Astrocyte (in vitro differentiated cells and primary cell): ENCODE measurements around the gene MPC1. TPM values are rescaled to one million over a fixed set of nuclear protein-coding genes. Genes with fewer than 3 reads are reported as not detected.

Experiments
- DNase-seq: peaks from one replicate; pipeline ENCODE4 v3.0.0-alpha.2; 2010; ENCODE audit warnings: low read depth
- FAIRE-seq: peaks from 2 replicates; lab custom pipeline; 2011; peaks lifted over from hg19 to GRCh38; lab: Jason Lieb, UNC
- H2AFZ ChIP-seq: 2 replicates; pipeline ENCODE4 v1.6.0; 2012; ENCODE audit warnings: low read depth, low read length, inconsistent platforms
- H3K27ac ChIP-seq: 2 replicates; pipeline ENCODE4 v1.5.1; 2011; ENCODE audit warnings: low read depth, low read length, inconsistent platforms
- H3K27me3 ChIP-seq: 2 replicates; pipeline ENCODE4 v1.6.0; 2011; ENCODE audit warnings: low read length, inconsistent platforms; ENCODE audit not compliant: insufficient read depth
- H3K36me3 ChIP-seq: 2 replicates; pipeline ENCODE4 v1.5.1; 2011; ENCODE audit warnings: low read length, inconsistent platforms; ENCODE audit not compliant: insufficient read depth
- H3K4me1 ChIP-seq: 2 replicates; pipeline ENCODE4 v1.5.1; 2011; ENCODE audit warnings: low read length, inconsistent platforms; ENCODE audit not compliant: insufficient read depth
- H3K4me2 ChIP-seq: 2 replicates; pipeline ENCODE4 v1.6.0; 2012; ENCODE audit warnings: low read length, inconsistent platforms
- H3K4me3 ChIP-seq: 2 replicates; pipeline ENCODE4 v1.5.1; 2011; ENCODE audit warnings: low read depth, mild to moderate bottlenecking, low read length, inconsistent platforms; ENCODE audit not compliant: insufficient read depth
- H3K79me2 ChIP-seq: 2 replicates; pipeline ENCODE4 v1.6.0; 2012; ENCODE audit warnings: mild to moderate bottlenecking, low read length, inconsistent platforms; ENCODE audit not compliant: insufficient read depth
- H3K9ac ChIP-seq: 2 replicates; pipeline ENCODE4 v1.6.0; 2012; ENCODE audit warnings: mild to moderate bottlenecking, low read length, inconsistent platforms
- H3K9me3 ChIP-seq: 2 replicates; pipeline ENCODE4 v1.5.1; 2012; ENCODE audit warnings: low read depth, mild to moderate bottlenecking, low read length, inconsistent platforms; ENCODE audit not compliant: insufficient read depth
- H4K20me1 ChIP-seq: 2 replicates; pipeline ENCODE4 v1.6.0; 2012; ENCODE audit warnings: low read length, inconsistent platforms; ENCODE audit not compliant: insufficient read depth
- H3K27ac Mint-ChIP-seq: one replicate; pipeline ENCODE4 v1.8.0; 2021; ENCODE audit warnings: mild to moderate bottlenecking, mixed read lengths; ENCODE audit not compliant: unreplicated experiment
- H3K27me3 Mint-ChIP-seq: one replicate; pipeline ENCODE4 v1.8.0; 2021; ENCODE audit warnings: low read depth, mixed read lengths; ENCODE audit not compliant: unreplicated experiment
- H3K36me3 Mint-ChIP-seq: one replicate; pipeline ENCODE4 v1.8.0; 2021; ENCODE audit warnings: low read depth, mixed read lengths; ENCODE audit not compliant: unreplicated experiment
- H3K4me1 Mint-ChIP-seq: one replicate; pipeline ENCODE4 v1.8.0; 2021; ENCODE audit warnings: low read depth, mixed read lengths; ENCODE audit not compliant: unreplicated experiment
- H3K4me3 Mint-ChIP-seq: one replicate; pipeline ENCODE4 v1.8.0; 2021; ENCODE audit warnings: mild to moderate bottlenecking, moderate library complexity, mixed read lengths; ENCODE audit not compliant: unreplicated experiment
- H3K9me3 Mint-ChIP-seq: one replicate; pipeline ENCODE4 v1.8.0; 2021; ENCODE audit warnings: mild to moderate bottlenecking, mixed read lengths; ENCODE audit not compliant: unreplicated experiment
- EZH2 ChIP-seq: IDR thresholded peaks from 2 replicates; pipeline ENCODE4 v1.6.1; 2012; ENCODE audit warnings: mild to moderate bottlenecking, low read length, inconsistent platforms; ENCODE audit not compliant: insufficient read depth
- total RNA-seq: library from RNA; stranded (reverse); gene quantifications from 2 replicates; pipeline ENCODE4 v1.2.1, GENCODE V29; 2021
- TF ChIP-seq, protein P1 (sequence below): IDR thresholded peaks from 2 replicates; pipeline ENCODE4 v1.5.1; 2011; ENCODE audit warnings: low read depth, mild to moderate bottlenecking, inconsistent platforms, low read length, moderate library complexity; ENCODE audit not compliant: insufficient read depth

MPC1 gene
- total RNA-seq, 1 donor from 2014 or later: 47.4 TPM

DNA sequence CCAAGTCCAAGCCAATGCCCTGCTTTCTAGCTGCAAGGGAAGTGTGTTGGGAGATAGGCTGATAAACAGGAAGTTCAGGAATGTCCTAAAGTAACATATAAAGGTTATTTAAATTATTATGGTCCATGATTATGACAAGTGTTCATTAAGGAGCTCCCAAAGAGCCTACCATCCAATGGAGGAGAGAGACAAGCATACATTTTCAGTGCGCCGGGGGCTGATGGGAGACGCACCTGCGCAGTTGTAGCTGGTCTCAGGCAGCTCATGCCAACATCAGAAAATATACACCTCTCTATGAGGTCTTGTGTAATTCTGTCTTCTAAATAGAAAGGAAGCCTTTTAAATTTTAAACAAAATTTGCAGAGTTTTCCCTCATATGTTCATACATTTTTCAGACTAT lies 27.8 kb downstream of the MPC1 start:
- H3K79me2 ChIP-seq: no peaks in the 10 kb centered on the region
- no peaks in the 10 kb centered on the region for H3K27me3 ChIP-seq
- TF ChIP-seq EZH2: no peak
- TF ChIP-seq, protein P1, sequence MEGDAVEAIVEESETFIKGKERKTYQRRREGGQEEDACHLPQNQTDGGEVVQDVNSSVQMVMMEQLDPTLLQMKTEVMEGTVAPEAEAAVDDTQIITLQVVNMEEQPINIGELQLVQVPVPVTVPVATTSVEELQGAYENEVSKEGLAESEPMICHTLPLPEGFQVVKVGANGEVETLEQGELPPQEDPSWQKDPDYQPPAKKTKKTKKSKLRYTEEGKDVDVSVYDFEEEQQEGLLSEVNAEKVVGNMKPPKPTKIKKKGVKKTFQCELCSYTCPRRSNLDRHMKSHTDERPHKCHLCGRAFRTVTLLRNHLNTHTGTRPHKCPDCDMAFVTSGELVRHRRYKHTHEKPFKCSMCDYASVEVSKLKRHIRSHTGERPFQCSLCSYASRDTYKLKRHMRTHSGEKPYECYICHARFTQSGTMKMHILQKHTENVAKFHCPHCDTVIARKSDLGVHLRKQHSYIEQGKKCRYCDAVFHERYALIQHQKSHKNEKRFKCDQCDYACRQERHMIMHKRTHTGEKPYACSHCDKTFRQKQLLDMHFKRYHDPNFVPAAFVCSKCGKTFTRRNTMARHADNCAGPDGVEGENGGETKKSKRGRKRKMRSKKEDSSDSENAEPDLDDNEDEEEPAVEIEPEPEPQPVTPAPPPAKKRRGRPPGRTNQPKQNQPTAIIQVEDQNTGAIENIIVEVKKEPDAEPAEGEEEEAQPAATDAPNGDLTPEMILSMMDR: no peak
- FAIRE-seq: no peak
- H3K4me3 ChIP-seq: no peak overlapping the region
- H2AFZ ChIP-seq: no peak overlapping the region
- peaks cover 3% of the 10 kb centered on the region for H3K4me1 Mint-ChIP-seq
- peaks cover 3% of the 10 kb centered on the region for H3K36me3 Mint-ChIP-seq
- H3K9ac ChIP-seq: no peak overlapping the region
- H4K20me1 ChIP-seq: no peaks in the 10 kb centered on the region
- H3K4me1 ChIP-seq: no peaks in the 10 kb centered on the region
- no peak overlapping the region for H3K27ac ChIP-seq
- H3K36me3 ChIP-seq: no peaks in the 10 kb centered on the region
- H3K27ac Mint-ChIP-seq: no peak overlapping the region
- H3K9me3 ChIP-seq: no peaks in the 10 kb centered on the region
- no peaks in the 10 kb centered on the region for H3K27me3 Mint-ChIP-seq
- H3K9me3 Mint-ChIP-seq: peaks cover 16% of the 10 kb centered on the region
- no peak overlapping the region for H3K4me3 Mint-ChIP-seq
- no peak for DNase-seq
- no peak overlapping the region for H3K4me2 ChIP-seq

GRCh38 chr6:166354143-166354542 lies 28.6 kb downstream of the MPC1 start:
- Histone ChIP-seq H3K36me3 (no peaks in the 10 kb centered on the region), H3K27ac (no peak overlapping the region), H3K4me2 (no peak overlapping the region), H3K9ac (no peak overlapping the region), H3K79me2 (no peaks in the 10 kb centered on the region), H3K27me3 (no peaks in the 10 kb centered on the region), H3K4me1 (no peaks in the 10 kb centered on the region), H4K20me1 (no peaks in the 10 kb centered on the region), H3K4me3 (no peak overlapping the region), H2AFZ (no peak overlapping the region), H3K9me3 (no peaks in the 10 kb centered on the region)
- TF ChIP-seq EZH2: no peak
- TF ChIP-seq, protein P1: no peak
- no peak overlapping the region for H3K27ac Mint-ChIP-seq
- no peaks in the 10 kb centered on the region for H3K4me1 Mint-ChIP-seq
- no peak for FAIRE-seq
- no peak for DNase-seq
- H3K36me3 Mint-ChIP-seq: peaks cover 10% of the 10 kb centered on the region
- H3K27me3 Mint-ChIP-seq: no peaks in the 10 kb centered on the region
- peaks cover 16% of the 10 kb centered on the region for H3K9me3 Mint-ChIP-seq
- no peak overlapping the region for H3K4me3 Mint-ChIP-seq

DNA sequence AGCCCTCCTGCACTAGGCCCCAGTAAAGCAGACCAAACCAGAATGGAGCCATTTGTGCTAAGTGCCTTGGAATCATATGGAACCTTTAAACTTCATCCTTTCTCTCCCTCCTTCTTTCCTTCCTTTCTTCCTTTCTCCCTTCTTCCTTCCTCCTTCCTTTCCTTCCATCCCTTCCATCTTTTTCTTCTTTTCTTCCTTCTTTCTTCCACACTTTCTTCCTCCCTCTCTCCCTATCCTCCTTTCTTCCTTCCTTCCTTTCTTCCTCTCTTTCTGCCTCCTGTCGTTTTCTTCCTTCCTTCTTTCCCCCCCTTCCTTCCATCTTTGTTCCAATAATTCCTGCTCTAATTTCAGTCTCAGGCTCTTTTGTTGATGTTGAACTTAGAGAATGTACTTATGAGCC lies 29.2 kb downstream of the MPC1 start:
- H3K4me3 ChIP-seq: no peak overlapping the region
- Mint-ChIP-seq H3K27me3 (no peaks in the 10 kb centered on the region), H3K27ac (no peak overlapping the region), H3K36me3 (peaks cover 10% of the 10 kb centered on the region), H3K4me1 (no peaks in the 10 kb centered on the region), H3K4me3 (no peak overlapping the region), H3K9me3 (peaks cover 17% of the 10 kb centered on the region)
- H3K27me3 ChIP-seq: no peaks in the 10 kb centered on the region
- H3K36me3 ChIP-seq: no peaks in the 10 kb centered on the region
- no peak overlapping the region for H3K9ac ChIP-seq
- H3K9me3 ChIP-seq: no peaks in the 10 kb centered on the region
- no peak overlapping the region for H3K4me2 ChIP-seq
- H3K4me1 ChIP-seq: no peaks in the 10 kb centered on the region
- H3K27ac ChIP-seq: no peak overlapping the region
- H4K20me1 ChIP-seq: no peaks in the 10 kb centered on the region
- TF ChIP-seq, protein P1: no peak
- no peak for TF ChIP-seq EZH2
- DNase-seq: no peak
- H2AFZ ChIP-seq: no peak overlapping the region
- no peaks in the 10 kb centered on the region for H3K79me2 ChIP-seq
- FAIRE-seq: no peak
